GM12864 (cell line): ENCODE data around the gene CLDN4.

ENCODE experiments used
- DNase-seq: peaks from one replicate; pipeline ENCODE4 v3.0.0-alpha.2; 2011; ENCODE audit warnings: low read depth
- H3K4me3 ChIP-seq: 2 replicates; pipeline ENCODE4 v1.5.1; 2011; ENCODE audit warnings: mild to moderate bottlenecking, low read depth, low read length, control low read depth
- TF ChIP-seq, protein P1 (sequence below): IDR thresholded peaks from 2 replicates; pipeline ENCODE4 v1.5.1; 2011; ENCODE audit warnings: low read depth, mild to moderate bottlenecking, moderate library complexity, low read length, control low read depth, inconsistent platforms; ENCODE audit errors: missing control alignments

Gene CLDN4

DNA sequence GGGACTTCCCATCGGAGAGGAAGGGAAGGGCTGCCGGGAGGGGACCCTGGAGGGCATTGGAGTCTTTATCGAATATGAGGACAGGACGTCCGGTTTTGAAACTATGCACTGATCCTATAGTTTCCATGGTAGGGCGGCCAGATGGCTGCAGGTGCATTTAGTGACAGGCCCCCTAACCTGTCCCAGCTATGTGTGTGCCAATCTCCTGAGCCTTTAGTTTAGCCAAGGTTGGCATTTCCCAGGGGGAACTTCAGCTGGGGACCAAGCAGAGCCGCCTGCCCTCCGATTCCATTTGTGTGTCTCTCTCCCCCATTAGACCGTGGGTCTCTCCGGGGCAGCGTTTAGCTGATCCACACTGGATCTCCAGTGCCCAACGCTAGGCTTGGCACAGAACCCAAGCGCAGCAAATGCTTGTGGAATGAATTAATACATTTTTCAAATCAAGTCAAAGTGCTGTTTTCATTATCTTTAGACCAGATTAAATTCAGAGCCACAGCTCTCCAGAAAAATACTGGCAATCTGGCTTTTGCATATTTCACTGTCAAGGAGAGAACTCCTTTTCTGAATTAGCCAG is 50.0 kb downstream of the CLDN4 start:
- TF ChIP-seq, protein P1, sequence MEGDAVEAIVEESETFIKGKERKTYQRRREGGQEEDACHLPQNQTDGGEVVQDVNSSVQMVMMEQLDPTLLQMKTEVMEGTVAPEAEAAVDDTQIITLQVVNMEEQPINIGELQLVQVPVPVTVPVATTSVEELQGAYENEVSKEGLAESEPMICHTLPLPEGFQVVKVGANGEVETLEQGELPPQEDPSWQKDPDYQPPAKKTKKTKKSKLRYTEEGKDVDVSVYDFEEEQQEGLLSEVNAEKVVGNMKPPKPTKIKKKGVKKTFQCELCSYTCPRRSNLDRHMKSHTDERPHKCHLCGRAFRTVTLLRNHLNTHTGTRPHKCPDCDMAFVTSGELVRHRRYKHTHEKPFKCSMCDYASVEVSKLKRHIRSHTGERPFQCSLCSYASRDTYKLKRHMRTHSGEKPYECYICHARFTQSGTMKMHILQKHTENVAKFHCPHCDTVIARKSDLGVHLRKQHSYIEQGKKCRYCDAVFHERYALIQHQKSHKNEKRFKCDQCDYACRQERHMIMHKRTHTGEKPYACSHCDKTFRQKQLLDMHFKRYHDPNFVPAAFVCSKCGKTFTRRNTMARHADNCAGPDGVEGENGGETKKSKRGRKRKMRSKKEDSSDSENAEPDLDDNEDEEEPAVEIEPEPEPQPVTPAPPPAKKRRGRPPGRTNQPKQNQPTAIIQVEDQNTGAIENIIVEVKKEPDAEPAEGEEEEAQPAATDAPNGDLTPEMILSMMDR, result no peak
- no peak for DNase-seq
- H3K4me3 ChIP-seq, result no peak overlapping the region

DNA sequence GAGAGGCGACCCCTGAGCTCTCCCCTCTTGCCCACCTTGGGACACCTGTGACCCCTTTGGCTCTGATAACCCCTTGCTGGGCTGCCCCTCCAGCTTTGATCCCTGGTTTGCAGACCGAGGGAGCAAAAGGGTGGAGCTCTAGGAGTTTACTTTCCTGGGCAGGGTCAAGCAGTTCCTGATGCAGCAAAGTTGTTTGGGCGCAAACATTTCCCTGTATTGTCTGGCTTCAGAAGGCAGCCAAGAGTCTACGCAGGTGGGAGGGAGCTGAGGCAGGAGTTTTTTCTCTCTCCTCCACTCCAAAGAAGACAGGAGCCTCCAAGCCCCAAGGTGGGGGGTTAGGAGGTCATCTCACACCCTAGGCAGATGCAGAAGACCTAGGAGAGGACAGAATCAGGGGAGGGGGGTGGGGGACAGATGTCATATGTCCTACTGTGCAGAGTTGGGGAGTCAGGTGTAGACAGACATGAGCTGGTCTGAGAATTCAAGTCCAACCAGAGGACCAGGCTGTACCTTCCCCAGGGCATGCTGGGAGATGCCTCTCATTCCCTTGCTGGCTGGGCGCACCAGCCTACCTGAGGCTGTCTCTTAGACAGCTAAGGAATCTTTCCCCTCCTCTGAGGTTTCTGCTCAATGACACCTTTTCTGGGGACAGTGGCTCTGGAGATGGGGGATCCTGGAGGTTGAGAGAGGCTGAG is 50.7 kb downstream of the CLDN4 start:
- DNase-seq, result no peak
- H3K4me3 ChIP-seq, result no peak overlapping the region
- TF ChIP-seq, protein P1, result no peak

DNA sequence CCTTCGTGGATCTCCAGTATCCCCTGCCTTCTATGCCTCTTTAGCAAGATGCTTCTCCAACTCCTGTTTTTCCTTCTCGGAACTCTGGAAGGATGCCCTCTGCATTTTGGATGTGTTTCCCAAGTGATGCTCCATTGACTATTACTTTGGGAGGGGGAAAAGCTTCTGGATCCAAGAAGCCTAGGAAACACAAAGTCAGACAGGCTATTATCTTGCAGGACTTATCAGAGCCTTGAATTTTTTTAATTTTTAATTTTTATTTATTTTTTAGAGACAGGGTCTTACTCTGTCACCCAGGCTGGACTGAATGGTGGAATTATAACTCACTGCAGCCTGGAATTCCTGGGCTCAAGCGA is 51.2 kb downstream of the CLDN4 start:
- DNase-seq, result no peak
- H3K4me3 ChIP-seq, result no peak overlapping the region
- TF ChIP-seq, protein P1, result no peak
